SJSA1 (cell line): ENCODE data around the gene ZNF780A. TPM values are rescaled to one million over a fixed set of nuclear protein-coding genes. Genes with fewer than 3 reads are reported as not detected.

Experiments
- DNase-seq, 2 experiments: peaks; one replicate each; pipeline ENCODE4 v3.0.0-alpha.2; 2015 to 2020; ENCODE audit warnings: low spot score in 2 of 2, low read depth in 1 of 2
- H3K27ac ChIP-seq: fragments of 250-450 bp; sonication (Bioruptor Pico); 2 replicates; pipeline ENCODE4 v1.5.1; 2020; ENCODE audit warnings: mild to moderate bottlenecking, moderate library complexity
- H3K27me3 ChIP-seq: fragments of 250-450 bp; sonication (Bioruptor Pico); replicated peaks from 2 replicates; pipeline ENCODE4 v1.5.1; 2020; ENCODE audit warnings: mild to moderate bottlenecking, moderate library complexity
- H3K36me3 ChIP-seq: fragments of 250-450 bp; sonication (Bioruptor Pico); 2 replicates; pipeline ENCODE4 v1.5.1; 2020; ENCODE audit warnings: mild to moderate bottlenecking
- H3K4me1 ChIP-seq: fragments of 250-450 bp; sonication (Bioruptor Pico); replicated peaks from 2 replicates; pipeline ENCODE4 v1.6.1; 2021; ENCODE audit warnings: mild to moderate bottlenecking
- H3K4me3 ChIP-seq: fragments of 250-450 bp; sonication (Bioruptor Pico); 2 replicates; pipeline ENCODE4 v1.5.1; 2020; ENCODE audit warnings: mild to moderate bottlenecking
- H3K9me3 ChIP-seq: fragments of 250-450 bp; sonication (Bioruptor Pico); replicated peaks from 2 replicates; pipeline ENCODE4 v1.5.1; 2020; ENCODE audit warnings: mild to moderate bottlenecking
- total RNA-seq: library from RNA; depleted of rRNA; stranded (reverse); fragments of >200 nt; shearing (Covaris generic); gene quantifications from 2 replicates; pipeline ENCODE4 v1.2.3, GENCODE V29; 2014

The ZNF780A gene
- total RNA-seq, 1 experiment from 2014 or later, result 19.0 TPM

- H3K9me3 ChIP-seq, result no peaks in the 10 kb centered on the region
- DNase-seq, result no peak
- H3K27me3 ChIP-seq, result 0 out of 2 replicates have a peak, but pooled peaks cover 4% of the 10 kb centered on the region
- no peak overlapping the region for H3K27ac ChIP-seq
- H3K4me3 ChIP-seq, result no peak overlapping the region
- H3K4me1 ChIP-seq, result no peaks in the 10 kb centered on the region
- H3K36me3 ChIP-seq, result no peaks in the 10 kb centered on the region
Measured at GRCh38 chr19:40110570-40110969, 19.8 kb upstream of the ZNF780A start.

GRCh38 chr19:40104754-40105153, 14.0 kb upstream of the ZNF780A start:
- no peaks in the 10 kb centered on the region for H3K9me3 ChIP-seq
- H3K27me3 ChIP-seq, result peaks cover 13% of the 10 kb centered on the region; the same call in 1 of the 2 replicates
- no peak overlapping the region for H3K27ac ChIP-seq
- no peak overlapping the region for H3K4me3 ChIP-seq
- no peak for DNase-seq
- H3K4me1 ChIP-seq, result no peaks in the 10 kb centered on the region
- no peaks in the 10 kb centered on the region for H3K36me3 ChIP-seq

GRCh38 chr19:40103600-40103999, 12.9 kb upstream of the ZNF780A start:
- Histone ChIP-seq H3K4me3 (no peak overlapping the region), H3K4me1 (no peaks in the 10 kb centered on the region), H3K27ac (no peak overlapping the region), H3K27me3 (peaks cover 13% of the 10 kb centered on the region; the same call in 1 of the 2 replicates), H3K36me3 (no peaks in the 10 kb centered on the region), H3K9me3 (no peaks in the 10 kb centered on the region)
- DNase-seq, result no peak

GRCh38 chr19:40101813-40102212, 11.1 kb upstream of the ZNF780A start:
- Histone ChIP-seq H3K4me1 (no peaks in the 10 kb centered on the region), H3K27ac (no peak overlapping the region), H3K36me3 (no peaks in the 10 kb centered on the region), H3K4me3 (no peak overlapping the region), H3K9me3 (no peaks in the 10 kb centered on the region), H3K27me3 (peaks cover 13% of the 10 kb centered on the region; the same call in 1 of the 2 replicates)
- no peak for DNase-seq

- no peak overlapping the region for H3K27ac ChIP-seq
- DNase-seq, result no peak
- H3K27me3 ChIP-seq, result no peaks in the 10 kb centered on the region
Measured at GRCh38 chr19:40093416-40093815, 2.7 kb upstream of the ZNF780A start.

GRCh38 chr19:40091205-40092129, 724 bp upstream of the ZNF780A start:
- H3K27ac ChIP-seq, result peak overlapping the region; percentile 78
- H3K4me1 ChIP-seq, result 0 out of 2 replicates have a peak, but pooled peaks cover 5% of the 10 kb centered on the region
- no peaks in the 10 kb centered on the region for H3K9me3 ChIP-seq
- peaks cover 3% of the 10 kb centered on the region; the same call in 1 of the 2 replicates for H3K36me3 ChIP-seq
- no peaks in the 10 kb centered on the region for H3K27me3 ChIP-seq
- DNase-seq, result no peak
- H3K4me3 ChIP-seq, result peak overlapping the region; percentile 75

More at GRCh38 chr19:40093416-40093815, 2.7 kb upstream of the ZNF780A start:
- 0 out of 2 replicates have a peak, but pooled peaks cover 5% of the 10 kb centered on the region for H3K4me1 ChIP-seq
- peaks cover 3% of the 10 kb centered on the region; the same call in 1 of the 2 replicates for H3K36me3 ChIP-seq
- H3K9me3 ChIP-seq, result no peaks in the 10 kb centered on the region
- H3K4me3 ChIP-seq, result no peak overlapping the region

- Histone ChIP-seq H3K4me1 (0 out of 2 replicates have a peak, but pooled peaks cover 5% of the 10 kb centered on the region), H3K9me3 (no peaks in the 10 kb centered on the region), H3K27ac (no peak overlapping the region), H3K4me3 (peak overlapping the region; percentile 75; the same call in 1 of the 2 replicates), H3K27me3 (no peaks in the 10 kb centered on the region), H3K36me3 (peaks cover 3% of the 10 kb centered on the region; the same call in 1 of the 2 replicates)
- no peak for DNase-seq
Measured at GRCh38 chr19:40089462-40089861, 1.3 kb downstream of the ZNF780A start.

- H3K4me1 ChIP-seq, result 0 out of 2 replicates have a peak, but pooled peaks cover 5% of the 10 kb centered on the region
- H3K27ac ChIP-seq, result no peak overlapping the region
- no peaks in the 10 kb centered on the region for H3K9me3 ChIP-seq
- H3K4me3 ChIP-seq, result no peak overlapping the region
- H3K27me3 ChIP-seq, result no peaks in the 10 kb centered on the region
- H3K36me3 ChIP-seq, result peaks cover 9% of the 10 kb centered on the region; the same call in 1 of the 2 replicates
- no peak for DNase-seq
Measured at GRCh38 chr19:40088299-40089047, 2.3 kb downstream of the ZNF780A start.

GRCh38 chr19:40084948-40085347, 5.8 kb downstream of the ZNF780A start:
- H3K4me3 ChIP-seq, result no peak overlapping the region
- no peaks in the 10 kb centered on the region for H3K27me3 ChIP-seq
- H3K9me3 ChIP-seq, result no peaks in the 10 kb centered on the region; the same call in 1 of the 2 replicates
- H3K27ac ChIP-seq, result no peak overlapping the region
- 0 out of 2 replicates have a peak, but pooled peaks cover 5% of the 10 kb centered on the region for H3K4me1 ChIP-seq
- peaks cover 37% of the 10 kb centered on the region for H3K36me3 ChIP-seq
- no peak for DNase-seq

GRCh38 chr19:40081411-40081810, 9.3 kb downstream of the ZNF780A start:
- no peak for DNase-seq
- Histone ChIP-seq H3K4me3 (no peak overlapping the region), H3K4me1 (no peaks in the 10 kb centered on the region), H3K27ac (no peak overlapping the region), H3K9me3 (no peaks in the 10 kb centered on the region; the same call in none of the 2 replicates), H3K36me3 (peaks cover 60% of the 10 kb centered on the region), H3K27me3 (no peaks in the 10 kb centered on the region)

GRCh38 chr19:40080289-40080688, 10.5 kb downstream of the ZNF780A start:
- H3K27ac ChIP-seq, result no peak overlapping the region
- H3K36me3 ChIP-seq, result peaks cover 72% of the 10 kb centered on the region
- H3K9me3 ChIP-seq, result no peaks in the 10 kb centered on the region; the same call in none of the 2 replicates
- no peaks in the 10 kb centered on the region for H3K27me3 ChIP-seq
- DNase-seq, result no peak
- H3K4me3 ChIP-seq, result no peak overlapping the region
- no peaks in the 10 kb centered on the region for H3K4me1 ChIP-seq

GRCh38 chr19:40078377-40078776, 12.4 kb downstream of the ZNF780A start:
- Histone ChIP-seq H3K4me3 (no peak overlapping the region), H3K27me3 (no peaks in the 10 kb centered on the region), H3K9me3 (peaks cover 3% of the 10 kb centered on the region), H3K27ac (no peak overlapping the region), H3K4me1 (no peaks in the 10 kb centered on the region), H3K36me3 (peaks cover 84% of the 10 kb centered on the region)
- no peak for DNase-seq

- Histone ChIP-seq H3K9me3 (peaks cover 4% of the 10 kb centered on the region; the same call in 1 of the 2 replicates), H3K27me3 (no peaks in the 10 kb centered on the region), H3K27ac (no peak overlapping the region), H3K4me1 (no peaks in the 10 kb centered on the region), H3K4me3 (no peak overlapping the region), H3K36me3 (peaks cover 19% of the 10 kb centered on the region)
- no peak for DNase-seq
Measured at GRCh38 chr19:40070058-40070457, 20.7 kb downstream of the ZNF780A start.
